ENCODE results near the gene DDX42. TPM values are rescaled to one million over a fixed set of nuclear protein-coding genes. Genes with fewer than 3 reads are reported as not detected.

Gene DDX42
- total and polyA plus RNA-seq, 2 of the 13 experiments (the other 11 are each of a cell fraction or from before 2014, with no cell fraction given) = 87.2 to 92.9 TPM

DNA sequence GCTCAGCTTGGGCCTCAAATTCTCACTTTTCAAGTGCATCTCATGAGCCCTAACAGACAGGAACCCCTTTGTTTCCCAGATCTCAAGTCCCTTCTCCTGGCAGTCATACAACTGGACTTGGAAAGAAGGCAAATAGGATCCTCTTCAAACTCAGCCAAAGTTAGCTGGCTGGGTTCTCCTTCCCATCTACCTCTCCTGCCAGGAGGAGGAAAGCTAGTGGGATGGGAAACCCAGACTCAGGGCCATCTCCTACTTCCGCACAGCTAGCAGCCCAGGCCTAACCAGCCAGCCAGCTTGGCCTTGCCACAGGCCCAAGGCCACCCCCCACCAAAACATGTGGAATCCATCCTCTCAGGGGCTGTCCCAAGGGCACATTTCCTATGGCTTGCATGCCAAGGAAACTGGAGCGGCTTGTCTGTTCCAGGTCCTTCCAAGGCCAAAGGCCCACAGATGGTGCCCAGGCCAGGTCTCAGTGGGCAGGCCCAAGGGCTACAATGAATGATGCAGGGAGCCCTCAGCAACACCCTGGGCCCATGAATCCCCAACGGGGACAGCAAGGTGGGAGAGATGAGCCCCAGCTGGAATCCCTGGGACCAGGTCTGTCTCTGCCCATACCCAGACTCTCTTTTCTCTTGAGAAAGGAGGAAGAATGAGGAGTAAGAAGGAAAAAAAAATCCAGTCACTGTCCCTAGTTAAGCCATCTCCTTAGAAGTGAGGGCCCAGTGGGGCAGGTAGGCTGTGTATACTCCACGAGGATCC, 66.8 kb downstream of the DDX42 start (continued):
- TF ChIP-seq SPEN (CRISPR knock-in tag; IDR thresholded peaks at IDR 0.05; ENCODE audit: low read depth) = peak; percentile 54; the same call in 1 of the 2 replicates
- TF ChIP-seq TFDP2 (CRISPR knock-in tag; IDR thresholded peaks at IDR 0.05) = no peak
- peak; percentile 47; the same call in 1 of the 2 replicates for TF ChIP-seq HES4 (CRISPR knock-in tag; IDR thresholded peaks at IDR 0.05; ENCODE audit: borderline replicate concordance)
- no peak for TF ChIP-seq ZNF343 (CRISPR knock-in tag; IDR thresholded peaks at IDR 0.05)
- peak; percentile 70; the same call in 1 of the 2 replicates for TF ChIP-seq ZNF839 (CRISPR knock-in tag; IDR thresholded peaks at IDR 0.05; ENCODE audit: borderline replicate concordance)
- TF ChIP-seq ZNF75D (CRISPR knock-in tag; IDR thresholded peaks at IDR 0.05; ENCODE audit: borderline replicate concordance) = no peak
- TF ChIP-seq ZBTB43 (CRISPR knock-in tag; conservative IDR thresholded peaks at IDR 0.05) = no peak
- TF ChIP-seq ETV6 (CRISPR knock-in tag; conservative IDR thresholded peaks at IDR 0.05) = no peak
- no peak for TF ChIP-seq ZNF83 (CRISPR knock-in tag; IDR thresholded peaks at IDR 0.05; ENCODE audit: borderline replicate concordance)
- no peak for TF ChIP-seq PRDM4 (CRISPR knock-in tag; IDR thresholded peaks at IDR 0.05; ENCODE audit: borderline replicate concordance)
- TF ChIP-seq HMGXB3 (CRISPR knock-in tag; IDR thresholded peaks at IDR 0.05; ENCODE audit: borderline replicate concordance) = no peak
- no peak for TF ChIP-seq ZNF598 (CRISPR knock-in tag; IDR thresholded peaks at IDR 0.05; ENCODE audit: borderline replicate concordance)
- TF ChIP-seq ASH2L (IDR thresholded peaks at IDR 0.05; ENCODE audit: insufficient read length, low read depth, low read length) = no peak
- no peak for TF ChIP-seq SMARCC2 (IDR thresholded peaks at IDR 0.05)
- TF ChIP-seq ZNF780A (CRISPR knock-in tag; IDR thresholded peaks at IDR 0.05) = no peak
- no peak for TF ChIP-seq ZNF431 (CRISPR knock-in tag; IDR thresholded peaks at IDR 0.05; ENCODE audit: borderline replicate concordance, low read depth)
- TF ChIP-seq MAZ (IDR thresholded peaks at IDR 0.05; ENCODE audit: borderline replicate concordance, low read depth, low read length) = no peak
- TF ChIP-seq MAZ (CRISPR knock-in tag; IDR thresholded peaks at IDR 0.05; ENCODE audit: low read depth) = no peak
- no peak for TF ChIP-seq ZNF354B (CRISPR knock-in tag; IDR thresholded peaks at IDR 0.05)
